Measurements from ENCODE around the gene PLIN1.

DNA sequence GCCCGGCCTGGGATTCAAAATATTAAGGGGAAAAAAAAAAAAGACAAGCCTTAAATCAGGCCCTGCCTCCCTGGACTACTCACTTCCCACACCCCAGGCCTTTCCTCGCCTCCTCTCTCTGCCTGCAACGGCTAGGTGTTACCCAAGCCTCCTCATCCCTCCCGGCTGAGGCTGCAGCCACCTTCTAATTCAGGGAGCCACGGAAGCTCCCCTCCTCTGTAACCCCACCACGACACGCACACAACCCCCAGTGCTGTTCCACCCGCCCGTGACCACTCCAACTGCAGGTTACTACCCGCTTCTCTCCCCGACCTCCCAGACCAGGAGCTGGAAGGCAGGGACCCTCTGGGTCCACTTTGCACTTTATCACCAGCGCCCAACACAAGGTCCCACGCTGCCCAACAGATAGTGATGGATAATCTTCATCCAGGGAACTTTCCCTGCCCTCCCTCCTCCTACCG is 24.8 kb downstream of the PLIN1 start:
- TF ChIP-seq, protein P1, sequence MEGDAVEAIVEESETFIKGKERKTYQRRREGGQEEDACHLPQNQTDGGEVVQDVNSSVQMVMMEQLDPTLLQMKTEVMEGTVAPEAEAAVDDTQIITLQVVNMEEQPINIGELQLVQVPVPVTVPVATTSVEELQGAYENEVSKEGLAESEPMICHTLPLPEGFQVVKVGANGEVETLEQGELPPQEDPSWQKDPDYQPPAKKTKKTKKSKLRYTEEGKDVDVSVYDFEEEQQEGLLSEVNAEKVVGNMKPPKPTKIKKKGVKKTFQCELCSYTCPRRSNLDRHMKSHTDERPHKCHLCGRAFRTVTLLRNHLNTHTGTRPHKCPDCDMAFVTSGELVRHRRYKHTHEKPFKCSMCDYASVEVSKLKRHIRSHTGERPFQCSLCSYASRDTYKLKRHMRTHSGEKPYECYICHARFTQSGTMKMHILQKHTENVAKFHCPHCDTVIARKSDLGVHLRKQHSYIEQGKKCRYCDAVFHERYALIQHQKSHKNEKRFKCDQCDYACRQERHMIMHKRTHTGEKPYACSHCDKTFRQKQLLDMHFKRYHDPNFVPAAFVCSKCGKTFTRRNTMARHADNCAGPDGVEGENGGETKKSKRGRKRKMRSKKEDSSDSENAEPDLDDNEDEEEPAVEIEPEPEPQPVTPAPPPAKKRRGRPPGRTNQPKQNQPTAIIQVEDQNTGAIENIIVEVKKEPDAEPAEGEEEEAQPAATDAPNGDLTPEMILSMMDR (conservative IDR thresholded peaks at IDR 0.05 in 1 of 2, IDR thresholded peaks at IDR 0.05 in 1 of 2; ENCODE audit: extremely low read depth in 1 of 2, insufficient read depth in 1 of 2, low read depth in 1 of 2, low read length in 2 of 2), result no peak
- TF ChIP-seq EZH2 (IDR thresholded peaks at IDR 0.05; ENCODE audit: borderline replicate concordance, low read length), result no peak
